GM18867 (cell line): ENCODE measurements around the gene COL5A1.

ENCODE experiments used
- ATAC-seq: cut with Tn5 transposase; IDR thresholded peaks from one replicate; pipeline ENCODE4 v1.9.1; 2021; ENCODE audit warnings: mild to moderate bottlenecking, moderate library complexity; ENCODE audit not compliant: unreplicated experiment

COL5A1 gene

DNA sequence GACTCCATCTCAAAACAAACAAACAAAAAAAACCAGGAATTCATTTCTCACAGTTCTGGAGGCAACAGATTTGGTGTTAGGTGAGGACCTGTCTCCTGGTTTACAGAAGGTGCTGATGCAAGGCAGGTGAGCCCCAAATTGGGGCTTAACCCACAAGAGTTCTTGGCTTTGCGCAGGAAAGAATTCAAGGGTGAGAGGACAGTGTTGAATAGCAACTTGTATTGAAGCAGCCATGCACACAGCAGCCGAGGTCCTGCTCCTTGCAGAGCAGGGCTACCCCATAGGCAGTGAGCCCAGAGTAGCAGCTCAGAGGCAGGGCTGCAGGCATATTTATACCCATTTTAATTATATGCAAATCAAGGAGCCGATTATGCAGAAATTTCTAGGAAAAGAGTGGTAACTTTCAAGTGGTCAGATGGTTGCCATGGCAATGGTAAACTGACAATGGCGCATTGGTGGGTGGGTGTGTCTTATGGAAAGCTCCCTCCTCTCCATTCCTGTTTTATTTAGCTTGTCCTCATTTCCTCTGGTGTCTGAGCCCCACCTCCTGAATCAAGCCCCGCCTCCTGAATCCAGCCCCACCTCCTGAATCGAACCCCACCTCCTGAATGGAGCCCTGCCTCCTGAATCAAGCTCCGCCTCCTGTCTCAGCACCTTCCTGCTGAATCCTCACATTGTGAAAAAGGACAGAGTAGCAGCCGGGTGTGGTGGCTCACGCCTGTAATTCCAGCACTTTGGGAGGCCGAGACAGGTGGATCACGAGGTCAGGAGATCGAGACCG is 34.5 kb upstream of the COL5A1 start:
- ATAC-seq = no peak

- ATAC-seq = no peak
Observed at GRCh38 chr9:134607971-134608370, 33.6 kb upstream of the COL5A1 start.

DNA sequence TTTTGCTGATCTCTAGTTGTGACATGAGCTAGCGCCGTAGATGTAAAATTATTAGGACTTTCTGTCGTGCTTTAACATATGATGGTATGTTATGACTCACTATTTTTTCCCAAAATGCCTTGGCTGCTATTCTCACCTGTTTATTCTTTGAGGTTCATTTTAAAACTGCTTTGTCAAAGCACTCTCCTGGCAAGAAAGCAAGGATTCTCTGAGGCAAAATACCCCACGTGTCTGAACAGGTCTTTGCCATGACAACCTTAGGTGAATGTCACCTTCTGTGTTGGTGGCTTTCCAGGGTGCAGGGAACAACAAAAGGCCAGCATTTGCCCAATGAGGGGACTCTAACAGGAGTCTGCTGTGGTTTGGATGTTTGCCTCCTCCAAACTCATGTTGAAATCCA is 30.6 kb upstream of the COL5A1 start:
- no peak for ATAC-seq

DNA sequence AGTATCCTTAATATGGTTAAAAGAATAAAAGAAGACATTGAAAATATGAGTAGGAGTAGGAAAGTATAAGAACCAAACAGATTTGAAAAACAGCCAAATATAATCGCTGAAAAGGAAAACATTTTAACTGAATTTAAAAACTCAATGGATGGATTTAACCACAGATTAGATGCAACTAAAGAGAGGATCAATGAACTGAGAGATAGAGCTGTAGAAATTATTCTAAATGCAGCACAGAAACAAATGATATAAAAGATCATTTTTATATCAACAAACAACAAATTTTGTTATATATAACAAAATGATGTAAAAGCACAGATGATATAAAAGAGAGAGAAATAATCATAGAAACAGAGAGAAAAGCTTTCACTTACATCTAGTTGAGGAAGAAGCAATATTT is 29.3 kb upstream of the COL5A1 start:
- no peak for ATAC-seq

DNA sequence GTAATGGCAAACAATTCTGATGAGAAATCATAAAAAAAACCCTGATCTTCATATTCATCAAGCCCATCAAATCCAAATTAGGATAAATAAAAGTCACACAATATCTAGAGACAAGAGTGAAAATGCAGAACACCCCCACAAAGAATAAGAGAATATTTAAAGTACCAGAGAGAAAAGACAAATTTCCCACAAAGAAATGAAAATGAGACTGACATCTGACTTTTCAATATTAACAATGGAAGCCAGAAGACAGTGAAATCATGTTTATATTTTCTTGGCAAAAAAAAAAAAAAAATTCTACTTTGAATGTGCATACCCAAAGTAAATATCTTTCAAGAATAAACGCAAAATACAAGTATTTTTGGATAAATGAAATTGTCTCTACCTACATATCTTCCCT is 28.9 kb upstream of the COL5A1 start:
- ATAC-seq = no peak

DNA sequence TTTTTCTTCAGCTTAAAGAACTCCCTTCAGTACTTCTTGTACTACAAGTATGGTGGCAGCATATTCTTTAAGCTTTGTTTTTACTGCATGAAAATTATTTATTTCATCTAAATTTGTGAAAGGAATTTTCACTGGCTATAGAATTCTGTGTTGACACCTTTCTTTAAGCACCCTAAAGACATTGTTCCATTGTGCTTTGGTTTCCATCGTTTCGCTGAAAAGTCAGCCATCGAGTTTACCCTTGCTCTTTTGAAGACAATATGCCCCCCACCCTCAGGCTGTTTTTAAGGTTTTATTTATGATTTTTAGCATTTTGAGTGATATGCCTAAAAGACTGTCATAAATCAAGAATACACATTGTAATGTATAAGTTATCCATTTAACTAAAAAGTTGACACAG is 27.3 kb upstream of the COL5A1 start:
- ATAC-seq = no peak

DNA sequence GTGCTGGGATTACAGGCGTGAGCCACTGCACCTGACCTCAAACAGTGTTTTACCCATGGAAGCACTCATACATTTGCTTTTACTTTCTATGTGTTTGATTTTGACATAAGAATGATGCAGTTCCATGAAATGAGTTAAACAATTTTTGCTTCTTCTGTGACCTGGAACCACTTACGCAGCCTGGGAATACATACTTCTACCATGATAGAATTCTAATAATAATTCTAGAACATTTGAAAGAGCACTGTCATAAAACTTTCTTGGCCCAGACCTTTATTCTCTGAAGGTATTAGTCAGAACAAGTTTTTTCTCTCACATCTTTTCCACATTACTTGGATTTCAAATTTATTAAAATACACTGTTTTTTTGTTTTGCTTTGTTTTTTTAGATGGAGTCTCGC is 25.3 kb upstream of the COL5A1 start:
- no peak for ATAC-seq

- ATAC-seq = no peak
Observed at GRCh38 chr9:134617246-134617645, 24.4 kb upstream of the COL5A1 start.

- ATAC-seq = no peak
Observed at GRCh38 chr9:134617836-134618162, 23.8 kb upstream of the COL5A1 start.

DNA sequence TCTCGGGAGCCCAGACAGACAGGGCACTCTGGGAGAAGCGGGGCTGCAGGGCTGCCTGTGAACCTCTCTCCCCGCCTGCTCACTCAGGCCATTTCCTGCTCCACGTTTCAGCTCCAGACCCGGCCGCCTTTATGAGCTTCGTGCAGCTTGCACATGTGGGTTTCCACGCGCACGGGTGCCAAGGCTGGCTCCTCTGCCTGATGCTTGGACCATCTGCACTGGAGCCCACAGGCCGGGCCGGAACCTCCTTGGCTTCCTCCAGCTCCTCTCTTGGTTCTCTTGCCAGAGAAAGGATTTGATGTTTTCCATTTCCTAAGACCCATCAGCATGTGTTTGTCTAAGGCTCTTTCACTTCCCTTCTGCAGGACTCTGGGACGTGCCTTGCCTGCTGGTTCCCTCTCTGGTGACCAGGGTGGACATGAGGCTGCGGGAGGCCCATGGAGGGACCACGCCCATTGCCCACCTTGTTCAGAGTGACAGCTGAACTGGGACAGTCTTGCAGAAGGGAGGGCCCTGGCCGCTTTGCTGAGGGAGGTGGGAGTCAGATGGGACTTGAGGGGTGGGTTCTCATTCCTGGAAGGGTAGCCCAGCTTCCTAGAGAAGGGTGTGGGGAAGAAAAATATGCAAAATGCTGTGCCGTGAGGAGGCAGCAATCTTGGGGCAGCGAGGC is 23.3 kb upstream of the COL5A1 start:
- ATAC-seq = no peak

DNA sequence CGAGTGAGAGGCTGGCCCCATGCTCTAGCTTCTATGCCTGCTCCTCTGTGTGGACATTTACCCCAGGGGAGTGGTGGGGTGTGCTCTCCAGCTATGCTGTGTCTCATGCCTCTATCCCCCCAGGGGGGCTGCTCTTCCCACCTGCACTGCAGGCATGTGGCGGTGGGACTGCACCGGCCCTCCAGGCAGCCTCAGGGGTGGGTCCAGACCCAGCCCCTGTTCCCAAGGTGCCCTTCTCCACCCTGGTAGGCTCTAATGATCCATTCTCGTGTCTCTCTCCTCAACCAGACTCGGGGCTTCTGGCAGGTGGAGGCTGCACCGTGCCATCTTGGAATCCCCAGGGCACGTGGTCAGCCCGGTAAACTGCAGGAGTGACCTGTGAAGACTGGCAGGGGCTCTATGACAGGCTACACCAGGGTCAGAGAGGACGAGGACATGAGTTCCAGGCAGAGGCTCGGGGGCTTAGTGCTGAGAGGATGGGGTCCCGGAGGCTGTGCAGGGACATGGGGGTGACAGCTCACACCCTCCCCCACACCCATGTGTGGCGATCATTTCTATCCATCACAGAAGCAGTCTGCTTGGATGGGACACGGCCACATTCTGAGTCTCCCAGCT is 22.7 kb upstream of the COL5A1 start:
- no peak for ATAC-seq

GRCh38 chr9:134619448-134619982 is 22.1 kb upstream of the COL5A1 start:
- no peak for ATAC-seq

DNA sequence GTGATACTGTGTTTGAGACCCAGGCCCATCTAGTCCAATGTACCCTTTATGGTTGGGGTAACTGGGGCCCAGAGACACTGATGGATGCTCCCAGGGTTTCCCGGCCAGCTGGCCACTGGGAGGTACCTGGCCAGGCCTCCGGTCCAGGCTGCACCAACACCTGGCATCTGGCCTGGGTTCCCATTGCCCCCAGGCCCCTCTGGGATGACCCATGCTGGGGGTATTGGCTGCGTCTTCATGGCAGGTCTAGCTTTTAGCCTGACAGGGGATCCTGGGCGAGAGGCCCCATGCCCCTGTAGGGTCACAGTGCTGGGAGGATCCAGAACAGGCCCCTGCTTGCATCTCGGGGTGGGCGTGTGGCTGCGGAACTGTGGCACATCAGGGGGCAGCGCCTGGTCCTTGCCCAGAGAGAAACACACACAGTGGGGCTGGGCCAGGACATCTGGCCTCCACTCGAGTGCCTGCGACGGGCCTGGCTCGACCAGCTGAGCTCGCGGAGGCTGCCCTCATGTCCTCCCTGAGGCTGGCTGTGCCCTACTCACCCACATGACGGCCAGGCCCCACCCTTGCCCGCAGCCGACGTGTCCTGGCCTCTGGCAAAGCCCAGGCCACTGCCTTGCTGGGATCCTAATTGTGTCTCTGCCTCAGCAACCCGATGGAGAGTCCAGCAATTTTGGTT is 21.5 kb upstream of the COL5A1 start:
- ATAC-seq = no peak

GRCh38 chr9:134620751-134621557 is 20.6 kb upstream of the COL5A1 start:
- ATAC-seq = no peak

- ATAC-seq = no peak
Observed at GRCh38 chr9:134621558-134622110, 20.0 kb upstream of the COL5A1 start.

- no peak for ATAC-seq
Observed at GRCh38 chr9:134622896-134623257, 18.7 kb upstream of the COL5A1 start.

GRCh38 chr9:134623258-134624066 is 18.1 kb upstream of the COL5A1 start:
- ATAC-seq = no peak

GRCh38 chr9:134624137-134624591 is 17.4 kb upstream of the COL5A1 start:
- no peak for ATAC-seq

DNA sequence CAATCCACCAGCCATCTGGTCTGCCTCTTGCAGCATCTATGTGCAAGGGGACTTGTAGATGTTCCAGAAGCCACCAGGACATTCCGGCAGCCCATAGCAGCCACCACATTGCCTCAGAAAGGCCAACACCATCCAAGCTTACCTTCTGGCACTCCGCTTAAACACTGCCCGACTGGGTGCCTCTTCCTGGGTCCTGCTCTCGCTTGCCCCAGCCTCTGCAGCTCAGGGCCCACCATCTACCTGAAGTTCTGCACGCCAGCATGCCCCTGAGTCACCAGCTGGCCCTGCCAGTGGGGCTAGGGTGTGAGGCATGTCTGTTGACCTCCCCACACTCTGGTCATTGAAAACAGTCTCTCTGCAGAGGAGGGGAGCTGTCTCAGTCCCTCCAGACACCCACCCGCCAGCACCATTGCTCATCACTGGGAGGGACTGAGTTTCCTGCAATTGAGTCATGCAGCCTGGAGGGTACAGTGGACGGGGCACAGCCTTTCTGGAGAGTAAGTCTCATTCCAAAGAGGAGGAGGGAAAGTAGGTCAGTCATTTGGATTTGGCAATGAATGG is 16.9 kb upstream of the COL5A1 start:
- ATAC-seq = no peak
